ENCODE data around the gene POFUT2.

DNA sequence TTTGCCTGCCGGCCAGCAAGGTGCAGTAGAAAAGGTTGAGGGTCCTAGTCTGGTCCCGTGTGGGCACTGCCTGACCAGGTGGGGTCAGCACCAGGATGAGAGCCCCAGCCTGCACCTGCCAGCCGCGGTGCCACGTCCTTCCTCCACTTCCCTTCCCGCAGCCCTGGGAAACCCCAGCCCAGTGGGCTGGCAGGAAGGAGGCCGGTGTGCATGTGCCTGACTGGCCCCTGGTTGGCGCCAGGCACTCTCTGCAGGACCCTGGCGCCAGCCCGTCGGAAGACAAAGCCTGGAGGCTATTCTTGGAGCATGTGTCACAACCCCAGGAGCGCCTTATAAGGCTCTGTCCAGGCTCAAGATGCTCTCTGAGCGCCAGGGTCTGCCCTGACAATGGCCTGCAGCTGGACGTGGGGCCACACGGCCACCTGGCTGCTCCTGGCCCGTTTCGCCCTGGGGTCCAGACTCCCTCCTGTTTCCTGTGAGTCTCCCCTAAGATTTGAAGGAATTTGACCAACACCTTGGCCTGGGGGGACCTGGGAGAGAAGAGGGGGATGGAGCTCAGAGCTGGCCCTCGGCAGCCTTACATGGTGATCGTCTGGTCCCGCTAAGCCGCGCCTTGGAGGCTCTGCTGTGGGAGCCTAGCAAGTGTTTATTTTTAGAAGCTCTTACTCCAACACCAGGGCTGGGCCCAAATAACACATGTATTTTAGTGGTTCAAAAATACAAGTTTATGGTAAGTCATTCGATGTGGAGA, 31.9 kb upstream of the POFUT2 start:
- TF ChIP-seq, protein P1, sequence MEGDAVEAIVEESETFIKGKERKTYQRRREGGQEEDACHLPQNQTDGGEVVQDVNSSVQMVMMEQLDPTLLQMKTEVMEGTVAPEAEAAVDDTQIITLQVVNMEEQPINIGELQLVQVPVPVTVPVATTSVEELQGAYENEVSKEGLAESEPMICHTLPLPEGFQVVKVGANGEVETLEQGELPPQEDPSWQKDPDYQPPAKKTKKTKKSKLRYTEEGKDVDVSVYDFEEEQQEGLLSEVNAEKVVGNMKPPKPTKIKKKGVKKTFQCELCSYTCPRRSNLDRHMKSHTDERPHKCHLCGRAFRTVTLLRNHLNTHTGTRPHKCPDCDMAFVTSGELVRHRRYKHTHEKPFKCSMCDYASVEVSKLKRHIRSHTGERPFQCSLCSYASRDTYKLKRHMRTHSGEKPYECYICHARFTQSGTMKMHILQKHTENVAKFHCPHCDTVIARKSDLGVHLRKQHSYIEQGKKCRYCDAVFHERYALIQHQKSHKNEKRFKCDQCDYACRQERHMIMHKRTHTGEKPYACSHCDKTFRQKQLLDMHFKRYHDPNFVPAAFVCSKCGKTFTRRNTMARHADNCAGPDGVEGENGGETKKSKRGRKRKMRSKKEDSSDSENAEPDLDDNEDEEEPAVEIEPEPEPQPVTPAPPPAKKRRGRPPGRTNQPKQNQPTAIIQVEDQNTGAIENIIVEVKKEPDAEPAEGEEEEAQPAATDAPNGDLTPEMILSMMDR (IDR thresholded peaks at IDR 0.05 in 8 of 11, conservative IDR thresholded peaks at IDR 0.05 in 3 of 11): no peak
- TF ChIP-seq POLR2A (IDR thresholded peaks at IDR 0.05): no peak
